GM12892 (cell line): Measurements from ENCODE around the gene ADGRD2.

Experiments used
- POLR2A ChIP-seq: IDR thresholded peaks from 2 replicates; pipeline ENCODE4 v1.6.1; 2011; ENCODE audit warnings: low read depth, low read length, control low read depth
- POLR2AphosphoS5 ChIP-seq: IDR thresholded peaks from 2 replicates; pipeline ENCODE4 v1.6.1; 2011; ENCODE audit warnings: low read depth, low read length, control low read depth
- TAF1 ChIP-seq: IDR thresholded peaks from 2 replicates; pipeline ENCODE4 v1.6.1; 2011; ENCODE audit warnings: low read depth, mild to moderate bottlenecking, control low read depth, low read length, borderline replicate concordance

DNA sequence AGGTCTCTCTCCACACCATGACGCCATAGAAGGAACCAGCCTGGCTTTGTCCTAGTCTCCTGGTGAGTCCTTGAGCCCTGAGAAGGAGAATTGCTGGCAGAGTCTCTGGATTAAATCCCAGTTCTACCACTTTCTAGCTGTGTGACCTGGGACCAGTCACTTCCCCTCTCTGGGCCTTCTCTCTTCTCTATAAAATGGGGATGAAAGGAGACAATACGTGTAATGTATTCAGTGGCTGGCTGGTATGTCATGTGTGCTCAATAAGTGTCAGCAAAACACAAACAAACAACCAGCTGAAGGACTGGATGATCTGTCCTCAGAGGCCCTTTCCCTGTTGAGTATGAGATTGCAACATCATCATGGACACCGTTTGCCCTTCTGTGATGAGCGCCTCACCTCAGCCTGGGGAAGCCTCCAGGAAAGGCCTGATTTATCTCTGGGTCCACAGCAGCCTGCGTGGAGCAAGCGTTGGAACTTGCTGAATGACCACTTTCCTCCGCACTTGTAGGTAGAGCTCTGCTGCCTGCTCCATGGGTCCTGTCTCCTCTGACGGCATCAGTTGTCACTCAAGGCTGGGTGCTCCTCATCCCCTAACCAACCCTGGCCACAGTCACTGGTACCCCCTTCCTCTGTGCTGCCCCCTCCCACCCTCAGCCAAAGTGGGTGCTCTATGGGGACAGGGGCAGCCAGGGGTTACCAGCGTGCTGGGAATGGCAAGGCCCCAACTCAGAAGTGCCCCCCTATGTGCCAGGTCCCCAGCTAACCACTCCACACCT lies 60.6 kb downstream of the ADGRD2 start:
- no peak for TF ChIP-seq POLR2A
- TF ChIP-seq POLR2AphosphoS5, result no peak
- TF ChIP-seq TAF1, result no peak
